Measurements from ENCODE around the gene S100A9. TPM values are rescaled to one million over a fixed set of nuclear protein-coding genes. Genes with fewer than 3 reads are reported as not detected.

The S100A9 gene
- total and polyA plus RNA-seq, 2 of the 4 experiments (the other 2 are of a cell fraction), result not detected

- H3K9me1 ChIP-seq (ENCODE audit: insufficient read depth, low read length), result no peaks in the 10 kb centered on the region
- no peak overlapping the region for H4K5ac ChIP-seq (ENCODE audit: low read depth, low read length)
- dilution Hi-C loops (cut with HindIII; ENCODE audit: low sequenced_read_pairs, unreplicated experiment) (no loop called here), intact Hi-C loops (cut with micrococcal nuclease) (no loop called here), in situ Hi-C loops (cut with MboI; ENCODE audit: low sequenced_read_pairs) (no loop called here)
- ChIA-PET CTCF (no interaction called here), POLR2A (ENCODE audit: unreplicated experiment) (no interaction called here)
- H2BK20ac ChIP-seq (ENCODE audit: low read depth, low read length), result no peak overlapping the region
- H3K18ac ChIP-seq (ENCODE audit: low read depth, low read length), result no peak overlapping the region
- no peak overlapping the region for H3K56ac ChIP-seq (ENCODE audit: extremely low read depth, insufficient read depth, low read length)
- H3K4ac ChIP-seq (ENCODE audit: low read depth, low read length), result no peak overlapping the region
- H2BK5ac ChIP-seq (ENCODE audit: low read depth, low read length, poor library complexity, severe bottlenecking), result no peak overlapping the region
- H2BK15ac ChIP-seq (ENCODE audit: low read depth, low read length), result no peak overlapping the region
- H3K14ac ChIP-seq (replicated peaks; ENCODE audit: low read depth, low read length), result no peak overlapping the region
- no peak overlapping the region for H3K4me3 ChIP-seq (ENCODE audit: insufficient read depth, low read depth, low read length)
- H4K20me1 ChIP-seq (ENCODE audit: insufficient read depth, low read length), result no peaks in the 10 kb centered on the region
- no peak overlapping the region for H4K91ac ChIP-seq (ENCODE audit: insufficient read depth, low read depth, low read length)
- no peak overlapping the region for H4K8ac ChIP-seq (ENCODE audit: low read depth in 2 of 2, low read length in 2 of 2)
- no peaks in the 10 kb centered on the region for H3K79me1 ChIP-seq (ENCODE audit: low read depth in 1 of 2, low read length in 2 of 2)
- peaks cover 2% of the 10 kb centered on the region; the same call in 1 of the 2 replicates for H3K27me3 ChIP-seq (ENCODE audit: control insufficient read depth, insufficient read depth, low read length)
- no peaks in the 10 kb centered on the region for H3K4me1 ChIP-seq (ENCODE audit: control insufficient read depth, insufficient read depth, low read length)
- DNase-seq (no peak), ATAC-seq (ENCODE audit: low read depth) (no peak)
- no peaks in the 10 kb centered on the region for H3K9me3 ChIP-seq (ENCODE audit: control insufficient read depth, insufficient read depth, low read length)
- BruUV-seq (replicated peaks), result no TSS peak
- no peak overlapping the region for H3K4me2 ChIP-seq (ENCODE audit: low read depth, low read length)
- TF ChIP-seq MAZ (IDR thresholded peaks at IDR 0.05; ENCODE audit: borderline replicate concordance, low read depth, low read length) (no peak), CTCF (conservative IDR thresholded peaks at IDR 0.05; ENCODE audit: low read depth, low read length) (no peak), POLR2A (IDR thresholded peaks at IDR 0.05; ENCODE audit: low read depth, low read length) (no peak), CHD1 (IDR thresholded peaks at IDR 0.05; ENCODE audit: low read depth, low read length) (no peak), NFE2L2 (IDR thresholded peaks at IDR 0.05; ENCODE audit: low read depth, low read length) (no peak), RAD21 (IDR thresholded peaks at IDR 0.05; ENCODE audit: low read length) (no peak), BHLHE40 (IDR thresholded peaks at IDR 0.05; ENCODE audit: low read depth, low read length) (no peak), MAFK (IDR thresholded peaks at IDR 0.05; ENCODE audit: low read depth, low read length) (no peak), SMC3 (IDR thresholded peaks at IDR 0.05; ENCODE audit: low read depth, low read length) (no peak), RFX5 (IDR thresholded peaks at IDR 0.05; ENCODE audit: low read depth, low read length) (no peak), RCOR1 (IDR thresholded peaks at IDR 0.05; ENCODE audit: insufficient replicate concordance, low read length) (no peak), MXI1 (IDR thresholded peaks at IDR 0.05; ENCODE audit: borderline replicate concordance, low read depth, low read length) (no peak), FOS (IDR thresholded peaks at IDR 0.05; ENCODE audit: low read depth, low read length) (no peak), CEBPB (IDR thresholded peaks at IDR 0.05; ENCODE audit: low read depth, low read length) (no peak)
- TF ChIP-seq, protein P1, sequence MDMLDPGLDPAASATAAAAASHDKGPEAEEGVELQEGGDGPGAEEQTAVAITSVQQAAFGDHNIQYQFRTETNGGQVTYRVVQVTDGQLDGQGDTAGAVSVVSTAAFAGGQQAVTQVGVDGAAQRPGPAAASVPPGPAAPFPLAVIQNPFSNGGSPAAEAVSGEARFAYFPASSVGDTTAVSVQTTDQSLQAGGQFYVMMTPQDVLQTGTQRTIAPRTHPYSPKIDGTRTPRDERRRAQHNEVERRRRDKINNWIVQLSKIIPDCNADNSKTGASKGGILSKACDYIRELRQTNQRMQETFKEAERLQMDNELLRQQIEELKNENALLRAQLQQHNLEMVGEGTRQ (IDR thresholded peaks at IDR 0.05; ENCODE audit: low read depth, low read length), result no peak
- TF ChIP-seq, protein P2, sequence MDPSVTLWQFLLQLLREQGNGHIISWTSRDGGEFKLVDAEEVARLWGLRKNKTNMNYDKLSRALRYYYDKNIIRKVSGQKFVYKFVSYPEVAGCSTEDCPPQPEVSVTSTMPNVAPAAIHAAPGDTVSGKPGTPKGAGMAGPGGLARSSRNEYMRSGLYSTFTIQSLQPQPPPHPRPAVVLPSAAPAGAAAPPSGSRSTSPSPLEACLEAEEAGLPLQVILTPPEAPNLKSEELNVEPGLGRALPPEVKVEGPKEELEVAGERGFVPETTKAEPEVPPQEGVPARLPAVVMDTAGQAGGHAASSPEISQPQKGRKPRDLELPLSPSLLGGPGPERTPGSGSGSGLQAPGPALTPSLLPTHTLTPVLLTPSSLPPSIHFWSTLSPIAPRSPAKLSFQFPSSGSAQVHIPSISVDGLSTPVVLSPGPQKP (IDR thresholded peaks at IDR 0.05; ENCODE audit: borderline replicate concordance, low read depth, low read length), result no peak
- no peak overlapping the region for H2AK9ac ChIP-seq (replicated peaks; ENCODE audit: low read depth, low read length, poor library complexity)
- no peak overlapping the region for H2BK120ac ChIP-seq (ENCODE audit: low read depth, low read length)
- H3K27ac ChIP-seq (ENCODE audit: insufficient read depth, low read length), result no peak overlapping the region
- H3K36me3 ChIP-seq (ENCODE audit: control insufficient read depth, insufficient read depth, low read length), result no peaks in the 10 kb centered on the region
- H3K9ac ChIP-seq (ENCODE audit: low read depth, low read length), result no peak overlapping the region
- no CpG with 5 or more reads among the region's 2 CpGs for WGBS, 2 experiments (ENCODE audit: extremely low coverage in 2 of 2, insufficient read length in 1 of 2)
- H3K23ac ChIP-seq (ENCODE audit: low read depth, low read length), result no peak overlapping the region
- no peak overlapping the region for H2AFZ ChIP-seq (replicated peaks; ENCODE audit: low read length, poor library complexity)
- no peak overlapping the region for H2AK5ac ChIP-seq (ENCODE audit: low read depth, low read length)
These were observed 16.4 kb downstream of the S100A9 start for GRCh38 chr1:153374071-153374470.
